NB4 (cell line): ENCODE measurements around the gene DNAAF3.

Experiments used
- DNase-seq: peaks from one replicate; pipeline ENCODE4 v3.0.0; 2010; ENCODE audit warnings: low read depth
- H3K4me3 ChIP-seq: one replicate; pipeline ENCODE4 v1.5.1; 2011; ENCODE audit warnings: mild to moderate bottlenecking, low read depth, low read length, moderate library complexity
- CTCF ChIP-seq: IDR thresholded peaks from one replicate; pipeline ENCODE4 v1.5.1; 2012; ENCODE audit warnings: low read depth, low read length
- MAX ChIP-seq: IDR thresholded peaks from 2 replicates; pipeline ENCODE4 v1.6.1; 2011; ENCODE audit warnings: low read depth, low read length
- MYC ChIP-seq: IDR thresholded peaks from 2 replicates; pipeline ENCODE4 v1.6.1; 2011; ENCODE audit warnings: low read depth, low read length
- POLR2A ChIP-seq: IDR thresholded peaks from 2 replicates; pipeline ENCODE4 v1.6.1; 2011; ENCODE audit warnings: mild to moderate bottlenecking; ENCODE audit not compliant: insufficient read length; ENCODE audit errors: extremely low read depth

DNAAF3 gene

GRCh38 chr19:55178781-55179599 is 12.6 kb upstream of the DNAAF3 start:
- peak; percentile 52 for DNase-seq
- no peak for TF ChIP-seq CTCF
- no peak for TF ChIP-seq POLR2A
- TF ChIP-seq MYC, result no peak
- no peak for TF ChIP-seq MAX
- H3K4me3 ChIP-seq, result no peak overlapping the region

GRCh38 chr19:55176076-55176475 is 9.7 kb upstream of the DNAAF3 start:
- no peak for DNase-seq
- H3K4me3 ChIP-seq, result no peak overlapping the region
- TF ChIP-seq CTCF (no peak), POLR2A (no peak), MYC (no peak), MAX (0 out of 2 replicates have a peak, but pooled peaks have one; percentile 27)

- no peak for DNase-seq
- H3K4me3 ChIP-seq, result no peak overlapping the region
- no peak for TF ChIP-seq CTCF
- no peak for TF ChIP-seq POLR2A
These were observed 8.9 kb upstream of the DNAAF3 start for GRCh38 chr19:55175117-55175867.

- H3K4me3 ChIP-seq, result no peak overlapping the region
- no peak for DNase-seq
- no peak for TF ChIP-seq CTCF
These were observed 8.2 kb upstream of the DNAAF3 start for GRCh38 chr19:55174425-55175116.

GRCh38 chr19:55173714-55174409 is 7.4 kb upstream of the DNAAF3 start:
- no peak overlapping the region for H3K4me3 ChIP-seq
- no peak for DNase-seq
- TF ChIP-seq POLR2A, result no peak
- no peak for TF ChIP-seq MYC
- no peak for TF ChIP-seq MAX
- TF ChIP-seq CTCF, result no peak
